ENCODE measurements around the gene LILRA1.
"Not testable (repeated sequence)": the region's sequence is repeated elsewhere in the genome, so short reads cannot be mapped to it uniquely, and the experiment has no call there.

The LILRA1 gene

GRCh38 chr19:54572696-54573311, 20.6 kb upstream of the LILRA1 start:
- H3K4me3 ChIP-seq (ENCODE audit: low read depth, low read length), result no peak overlapping the region
- no peak for TF ChIP-seq CTCF (IDR thresholded peaks at IDR 0.05; ENCODE audit: low read depth, low read length)
- in situ Hi-C loops (cut with HindIII; ENCODE audit: low sequenced_read_pairs), result no loop called here
- no peak for DNase-seq (ENCODE audit: low read depth, low spot score)

GRCh38 chr19:54573330-54573872, 20.0 kb upstream of the LILRA1 start, which contains the start of gene LILRA2:
LILRA2 (plus strand) TSS chr19:54573790; CDS start chr19:54573879, 89 bp downstream.
- TF ChIP-seq CTCF (IDR thresholded peaks at IDR 0.05; ENCODE audit: low read depth, low read length), result no peak
- DNase-seq (ENCODE audit: low read depth, low spot score), result no peak
- in situ Hi-C loops (cut with HindIII; ENCODE audit: low sequenced_read_pairs), result no loop called here
- no peak within 1 kb of the TSS for H3K4me3 ChIP-seq (ENCODE audit: low read depth, low read length)

- no peak for TF ChIP-seq CTCF (IDR thresholded peaks at IDR 0.05; ENCODE audit: low read depth, low read length)
- DNase-seq (ENCODE audit: low read depth, low spot score), result no peak
Measured at GRCh38 chr19:54574051-54574450, 19.4 kb upstream of the LILRA1 start.

GRCh38 chr19:54574527-54575056, 18.8 kb upstream of the LILRA1 start:
- TF ChIP-seq CTCF (IDR thresholded peaks at IDR 0.05; ENCODE audit: low read depth, low read length), result no peak
- in situ Hi-C loops (cut with HindIII; ENCODE audit: low sequenced_read_pairs), result no loop called here
- DNase-seq (ENCODE audit: low read depth, low spot score), result no peak
- no peak overlapping the region for H3K4me3 ChIP-seq (ENCODE audit: low read depth, low read length)

More at GRCh38 chr19:54574051-54574450, 19.4 kb upstream of the LILRA1 start:
- in situ Hi-C loops (cut with HindIII; ENCODE audit: low sequenced_read_pairs), result no loop called here
- H3K4me3 ChIP-seq (ENCODE audit: low read depth, low read length), result no peak overlapping the region

- DNase-seq (ENCODE audit: low read depth, low spot score); in situ Hi-C loops (cut with HindIII; ENCODE audit: low sequenced_read_pairs); H3K4me3 ChIP-seq (ENCODE audit: low read depth, low read length): not testable (repeated sequence)
Measured at GRCh38 chr19:54575205-54575604, 18.2 kb upstream of the LILRA1 start.

GRCh38 chr19:54576411-54576976, 16.9 kb upstream of the LILRA1 start:
- no peak overlapping the region for H3K4me3 ChIP-seq (ENCODE audit: low read depth, low read length)
- no peak for TF ChIP-seq CTCF (IDR thresholded peaks at IDR 0.05; ENCODE audit: low read depth, low read length)
- in situ Hi-C loops (cut with HindIII; ENCODE audit: low sequenced_read_pairs), result no loop called here
- DNase-seq (ENCODE audit: low read depth, low spot score), result no peak

GRCh38 chr19:54577334-54577733, 16.1 kb upstream of the LILRA1 start:
- DNase-seq (ENCODE audit: low read depth, low spot score), result no peak
- no peak overlapping the region for H3K4me3 ChIP-seq (ENCODE audit: low read depth, low read length)
- no peak for TF ChIP-seq CTCF (IDR thresholded peaks at IDR 0.05; ENCODE audit: low read depth, low read length)
- in situ Hi-C loops (cut with HindIII; ENCODE audit: low sequenced_read_pairs), result no loop called here

GRCh38 chr19:54578268-54578667, 15.2 kb upstream of the LILRA1 start:
- DNase-seq (ENCODE audit: low read depth, low spot score); H3K4me3 ChIP-seq (ENCODE audit: low read depth, low read length); in situ Hi-C loops (cut with HindIII; ENCODE audit: low sequenced_read_pairs): not testable (repeated sequence)
